Fibroblast of skin of abdomen (primary cell): ENCODE measurements around the gene MRPS18A.
A peak's percentile ranks its signal among the peaks of the same experiment; 100 is the strongest.
"Not testable (repeated sequence)": the region's sequence is repeated elsewhere in the genome, so short reads cannot be mapped to it uniquely, and the experiment has no call there.

Source experiments
- DNase-seq: peaks from one replicate; pipeline ENCODE4 v3.0.0-alpha.2; 2013

The MRPS18A gene

GRCh38 chr6:43670623-43670986 is 17.0 kb downstream of the MRPS18A start:
- no peak for DNase-seq

DNA sequence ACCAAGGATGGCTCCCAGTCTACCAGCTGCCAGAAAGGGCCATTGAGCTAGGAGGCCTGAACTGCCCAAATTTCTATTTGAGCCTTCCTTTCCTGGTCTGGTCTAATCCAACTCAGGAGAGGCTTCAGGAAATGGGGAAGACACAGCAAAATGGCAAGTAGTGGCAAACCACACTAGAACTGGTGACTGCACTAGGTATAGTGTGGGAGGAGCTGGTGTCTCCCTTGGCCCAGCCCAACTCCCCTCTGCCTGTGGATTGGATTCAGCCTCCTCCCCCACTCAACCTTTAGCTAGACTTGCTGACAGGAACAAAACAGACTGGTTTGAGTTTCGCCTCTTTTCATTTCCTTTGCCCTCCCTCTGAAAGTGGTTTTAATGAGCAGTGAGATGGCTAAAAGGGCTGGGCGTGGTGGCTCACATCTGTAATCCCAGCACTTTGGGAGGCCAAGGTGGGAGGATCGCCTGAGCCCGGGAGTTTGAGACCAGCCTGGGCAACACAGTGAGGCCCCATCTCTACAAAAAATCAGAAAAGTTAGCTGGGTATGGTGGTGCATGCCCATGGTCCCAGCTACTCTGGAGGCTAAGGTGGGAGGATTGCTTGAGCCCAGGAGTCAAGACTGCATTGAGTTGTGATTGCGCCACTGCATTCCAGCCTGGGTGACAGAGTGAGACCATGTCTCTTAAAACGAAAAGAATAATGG is 17.5 kb downstream of the MRPS18A start:
- DNase-seq = no peak

DNA sequence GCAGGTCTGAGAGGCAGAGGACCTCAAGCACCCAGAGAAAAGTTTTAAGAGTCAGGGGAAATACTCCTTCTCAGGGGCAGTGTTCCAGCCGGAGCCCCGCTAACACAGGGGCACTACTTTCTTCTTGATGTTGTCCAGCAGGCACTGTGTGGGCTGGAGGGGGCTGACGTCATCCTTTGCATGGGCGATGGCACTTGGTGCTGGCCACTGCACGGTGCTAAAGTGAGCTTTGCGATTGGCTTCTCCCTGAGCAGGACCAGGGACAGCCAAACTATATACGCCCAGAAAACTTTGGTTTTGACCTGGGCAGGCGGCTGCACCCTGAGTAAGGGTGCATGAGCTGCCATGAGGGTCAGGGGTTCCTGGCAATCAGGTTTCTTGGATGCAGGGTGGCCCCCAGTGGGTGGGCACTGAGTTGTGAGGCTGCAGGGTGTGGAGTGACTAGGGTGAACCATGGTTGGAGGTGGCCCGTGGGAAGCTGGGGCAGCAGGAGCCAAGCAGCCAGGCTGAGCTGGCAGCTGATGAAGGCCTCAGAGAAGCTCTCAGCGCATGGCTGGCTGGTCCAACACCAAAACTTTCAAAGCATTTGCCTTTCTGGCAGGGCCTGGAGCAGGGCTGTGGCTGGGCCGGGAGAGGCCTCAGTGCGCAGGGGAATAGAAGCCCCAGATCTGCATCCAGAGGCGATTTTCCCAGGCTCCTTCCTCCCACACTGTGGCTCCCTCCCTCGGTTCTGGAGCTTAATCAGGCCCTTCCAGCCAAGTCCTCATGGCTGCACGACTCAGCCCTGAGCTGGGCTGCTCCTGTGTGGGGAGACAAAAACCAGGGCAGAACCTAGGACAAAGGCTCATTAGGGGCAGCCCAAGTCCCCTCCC is 18.3 kb downstream of the MRPS18A start:
- DNase-seq = no peak

GRCh38 chr6:43668151-43669028 is 19.2 kb downstream of the MRPS18A start:
- DNase-seq = peak; percentile 48

DNA sequence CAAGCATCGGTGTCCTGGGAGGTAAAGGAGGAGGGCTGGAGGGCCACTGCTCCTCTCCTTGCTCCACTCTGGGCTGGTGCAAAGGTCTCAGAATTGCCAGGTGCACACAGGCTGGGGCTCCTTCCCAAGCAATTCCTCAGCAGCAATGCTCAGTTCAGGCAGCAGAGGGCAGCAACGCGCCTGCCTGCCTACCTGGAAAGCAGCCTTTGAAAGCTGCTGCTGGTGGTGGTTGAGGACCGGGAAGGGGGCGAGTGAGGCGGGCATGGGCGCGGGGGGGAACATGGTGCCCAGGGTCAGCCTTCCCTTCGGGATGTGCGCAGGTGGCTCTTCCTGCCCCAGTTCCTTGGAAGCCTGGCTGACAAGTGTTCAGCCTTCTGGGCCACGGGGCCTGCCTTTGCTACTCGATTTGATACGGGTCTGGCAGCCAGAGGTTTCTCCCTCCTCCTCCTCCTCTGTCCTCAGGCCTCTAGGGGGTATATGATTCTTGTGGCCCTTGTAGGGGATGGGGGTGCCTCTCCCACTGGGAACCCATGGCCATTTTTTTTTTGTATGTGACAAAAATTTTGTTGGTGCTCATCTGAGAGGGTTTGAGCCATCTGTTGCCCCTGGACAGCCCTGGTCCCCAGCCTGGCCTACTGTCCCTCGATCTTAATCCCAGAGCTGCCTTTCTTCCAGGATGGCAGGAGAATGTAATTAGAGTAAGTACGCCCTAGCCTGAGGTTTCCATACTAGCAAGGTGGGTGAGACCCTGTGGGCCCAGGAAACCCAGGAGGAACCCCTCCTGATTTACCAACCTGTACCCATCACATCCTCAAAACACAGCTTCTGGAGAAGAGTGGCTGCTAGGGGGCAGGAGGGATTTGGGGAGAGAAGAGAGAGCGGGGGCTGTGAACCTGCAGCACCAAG is 20.1 kb downstream of the MRPS18A start:
- peak; percentile 62 for DNase-seq

- DNase-seq = no peak
Measured at GRCh38 chr6:43666196-43666920, 21.2 kb downstream of the MRPS18A start.

GRCh38 chr6:43665376-43665775 is 22.2 kb downstream of the MRPS18A start:
- DNase-seq = no peak

DNA sequence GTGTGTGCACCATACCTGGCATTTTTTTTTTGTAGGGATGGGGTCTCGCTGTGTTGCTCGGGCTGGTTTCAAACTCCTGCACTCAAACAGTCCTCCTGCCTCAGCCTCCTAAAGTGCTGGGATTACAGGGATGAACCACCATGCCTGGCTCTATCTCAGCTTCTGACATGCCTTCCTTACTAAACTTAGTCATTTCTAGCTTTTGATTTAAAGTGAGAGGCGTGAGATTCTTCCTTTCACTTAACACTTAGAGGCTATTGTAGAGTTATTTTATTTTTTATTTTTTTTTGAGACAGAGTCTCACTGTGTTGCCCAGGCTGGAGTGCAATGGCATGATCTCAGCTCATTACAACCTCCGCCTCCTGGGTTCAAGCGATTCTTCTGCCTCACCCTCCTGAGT is 24.6 kb downstream of the MRPS18A start:
- DNase-seq = not testable (repeated sequence)

DNA sequence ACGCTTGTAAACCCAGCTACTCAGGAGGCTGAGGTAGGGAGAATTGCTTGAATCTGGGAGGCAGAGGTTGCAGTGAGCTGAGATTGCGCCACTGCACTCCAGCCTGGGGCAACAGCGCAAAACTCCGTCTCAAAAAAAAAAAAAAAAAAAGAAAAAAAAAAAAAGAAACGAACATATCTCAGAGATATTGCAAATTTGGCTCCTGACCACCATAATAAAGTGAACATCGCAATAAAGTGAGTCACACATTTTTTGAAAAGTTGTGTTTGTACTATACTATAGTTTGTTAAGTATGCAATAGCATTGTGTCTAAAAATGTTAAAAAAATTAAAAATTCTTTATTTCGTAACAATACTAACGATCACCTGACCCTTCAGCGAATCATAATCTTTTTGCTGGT is 29.4 kb downstream of the MRPS18A start:
- DNase-seq = no peak

DNA sequence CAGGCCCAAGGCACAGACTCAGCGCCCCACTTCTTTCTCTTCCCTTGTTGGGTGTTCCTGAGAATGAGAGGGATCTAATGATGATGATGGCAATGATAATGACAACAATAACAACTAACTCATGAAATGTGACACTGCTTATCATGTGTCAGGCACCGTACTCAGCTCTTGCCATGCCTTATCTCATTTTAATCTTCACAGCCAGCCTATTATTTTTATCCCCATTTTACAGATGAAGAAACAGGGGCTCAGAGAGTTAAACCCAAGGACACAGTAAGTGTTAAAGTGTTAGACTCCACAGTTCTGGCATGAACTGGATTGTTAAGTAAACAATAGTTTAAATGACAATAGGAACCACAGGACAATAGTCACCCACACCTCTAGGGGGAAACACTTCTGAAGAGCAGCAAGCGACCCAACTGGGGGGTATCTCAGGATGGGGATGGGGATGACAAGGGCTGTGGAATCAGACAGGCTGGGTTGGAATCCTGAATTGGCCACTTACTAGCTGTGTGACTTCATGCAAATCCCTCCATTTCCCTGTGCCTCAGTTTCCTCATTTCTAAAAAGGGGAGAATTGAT is 30.3 kb downstream of the MRPS18A start:
- no peak for DNase-seq

- DNase-seq = not testable (repeated sequence)
Measured at GRCh38 chr6:43652822-43653221, 34.8 kb downstream of the MRPS18A start.

GRCh38 chr6:43648248-43648647 is 39.3 kb downstream of the MRPS18A start:
- no peak for DNase-seq

- DNase-seq = no peak
Measured at GRCh38 chr6:43647613-43648012, 40.0 kb downstream of the MRPS18A start.

GRCh38 chr6:43645613-43645964 is 42.0 kb downstream of the MRPS18A start:
- no peak for DNase-seq

DNA sequence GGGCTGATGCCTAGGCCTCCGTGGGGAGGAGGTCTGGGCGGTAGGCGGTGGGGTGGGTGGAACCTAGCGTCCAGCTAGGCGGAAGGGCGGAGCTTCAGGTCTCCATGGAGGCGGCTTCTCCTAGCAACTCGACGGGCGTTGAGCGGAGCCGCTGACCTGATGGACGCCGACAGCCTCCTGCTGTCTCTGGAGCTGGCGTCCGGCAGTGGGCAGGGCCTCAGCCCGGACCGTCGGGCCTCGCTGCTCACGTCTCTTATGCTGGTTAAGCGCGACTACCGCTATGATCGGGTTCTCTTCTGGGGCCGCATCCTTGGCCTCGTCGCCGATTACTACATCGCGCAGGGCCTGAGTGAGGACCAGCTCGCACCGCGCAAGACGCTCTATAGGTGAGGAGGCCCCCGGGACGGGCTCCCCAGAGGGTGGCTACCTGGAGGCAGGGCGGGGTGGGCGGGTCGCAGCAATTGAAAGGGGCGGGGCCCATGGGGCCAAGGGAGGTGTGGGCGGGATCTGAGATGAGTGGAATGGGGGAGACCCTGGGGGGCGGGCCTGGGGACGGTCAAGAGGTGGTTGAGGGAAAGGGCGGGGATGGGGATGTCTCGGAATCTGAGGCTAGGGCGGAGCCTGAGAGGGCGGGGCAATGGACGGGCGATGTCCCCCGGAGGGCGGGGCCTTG is 42.5 kb downstream of the MRPS18A start, which contains the start of gene RSPH9:
Gene RSPH9, plus strand, starts transcription at position 97 of the 673 bp plus-strand sequence. Its CDS starts 63 bp downstream, at position 160.
- DNase-seq = peak; percentile 54

- no peak for DNase-seq
Measured at GRCh38 chr6:43639984-43640800, 47.4 kb downstream of the MRPS18A start.

DNA sequence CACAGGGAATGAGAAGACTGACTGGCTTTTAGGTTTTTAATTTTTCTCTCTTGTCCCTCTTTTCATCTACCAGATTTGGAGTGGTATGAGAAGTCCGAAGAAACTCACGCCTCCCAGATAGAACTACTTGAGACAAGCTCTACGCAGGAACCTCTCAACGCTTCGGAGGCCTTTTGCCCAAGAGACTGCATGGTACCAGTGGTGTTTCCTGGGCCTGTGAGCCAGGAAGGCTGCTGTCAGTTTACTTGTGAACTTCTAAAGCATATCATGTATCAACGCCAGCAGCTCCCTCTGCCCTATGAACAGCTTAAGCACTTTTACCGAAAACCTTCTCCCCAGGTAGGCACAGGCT is 51.3 kb downstream of the MRPS18A start:
- no peak for DNase-seq

DNA sequence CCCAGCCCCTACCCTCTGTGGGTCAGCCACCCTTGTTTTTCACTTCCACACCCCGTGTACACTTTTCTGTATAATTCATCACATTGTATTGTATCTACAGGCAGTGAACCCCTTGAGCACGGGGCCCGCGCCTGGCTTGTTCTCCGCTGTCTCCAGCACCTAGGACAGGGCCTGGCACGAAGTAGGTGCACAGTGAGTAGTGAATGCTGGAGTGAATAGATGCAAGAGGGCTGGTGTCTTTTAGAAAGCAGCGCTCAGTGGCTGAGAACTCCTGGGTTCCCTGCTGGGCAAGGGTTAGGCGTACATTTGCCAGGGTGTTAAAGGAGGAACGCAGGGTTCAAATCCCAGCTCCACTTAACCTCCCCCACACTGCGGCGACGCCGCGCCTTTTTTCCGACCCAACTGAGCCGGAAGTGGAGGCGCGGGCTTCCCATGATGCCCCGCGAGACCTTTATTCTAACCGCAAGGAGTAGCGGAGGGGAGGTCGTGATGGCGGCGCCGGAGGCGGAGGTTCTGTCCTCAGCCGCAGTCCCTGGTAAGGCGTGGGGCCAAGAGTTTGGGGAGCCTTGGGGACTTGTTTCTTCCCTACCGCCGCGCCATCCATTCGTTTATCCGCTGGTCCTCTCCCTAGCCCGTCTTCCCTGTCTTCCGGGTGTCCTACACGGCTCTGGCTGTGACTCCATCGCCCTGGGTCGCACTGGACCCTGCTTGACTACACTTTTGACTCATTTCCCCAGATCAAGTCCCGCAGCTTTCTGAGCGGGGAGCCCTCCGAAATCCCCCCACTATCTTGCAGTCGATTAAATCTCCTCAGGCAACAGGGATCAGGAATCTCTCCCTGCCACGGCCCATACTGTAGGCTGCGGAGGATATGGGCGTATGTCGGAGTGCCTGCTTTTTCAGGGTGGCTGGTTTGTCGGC is 51.9 kb downstream of the MRPS18A start, which contains the start of gene MAD2L1BP:
Gene MAD2L1BP, plus strand, starts transcription at position 454 of the 921 bp plus-strand sequence. Its CDS starts 36 bp downstream, at position 490.
- DNase-seq = peak; percentile 76
